T-helper 1 cell treated with Interleukin-12 subunit alpha and Interleukin-12 subunit beta and Interleukin-4 antibody, amounts not matched to agents 30 μg/mL and 1 μg/mL, for 36 hours (primary cell): ENCODE data around the gene SFI1.

Source experiments
- H3K27ac Mint-ChIP-seq: one replicate; pipeline ENCODE4 v1.8.0; 2021; ENCODE audit warnings: mild to moderate bottlenecking, mixed read lengths
- H3K27me3 Mint-ChIP-seq: one replicate; pipeline ENCODE4 v1.8.0; 2021; ENCODE audit warnings: low read depth, mixed read lengths
- H3K36me3 Mint-ChIP-seq: one replicate; pipeline ENCODE4 v1.8.0; 2021; ENCODE audit warnings: low read depth, mixed read lengths
- H3K4me1 Mint-ChIP-seq: one replicate; pipeline ENCODE4 v1.8.0; 2021; ENCODE audit warnings: low read depth, mixed read lengths
- H3K4me3 Mint-ChIP-seq: one replicate; pipeline ENCODE4 v1.8.0; 2021; ENCODE audit warnings: mild to moderate bottlenecking, moderate library complexity, mixed read lengths
- H3K9me3 Mint-ChIP-seq: one replicate; pipeline ENCODE4 v1.8.0; 2021; ENCODE audit warnings: mixed read lengths

Gene SFI1

GRCh38 chr22:31618057-31618456 is 121.7 kb downstream of the SFI1 start:
- Mint-ChIP-seq H3K36me3 (peaks cover 25% of the 10 kb centered on the region), H3K4me1 (peaks cover 13% of the 10 kb centered on the region), H3K9me3 (no peaks in the 10 kb centered on the region), H3K4me3 (no peak overlapping the region), H3K27ac (no peak overlapping the region), H3K27me3 (no peaks in the 10 kb centered on the region)

DNA sequence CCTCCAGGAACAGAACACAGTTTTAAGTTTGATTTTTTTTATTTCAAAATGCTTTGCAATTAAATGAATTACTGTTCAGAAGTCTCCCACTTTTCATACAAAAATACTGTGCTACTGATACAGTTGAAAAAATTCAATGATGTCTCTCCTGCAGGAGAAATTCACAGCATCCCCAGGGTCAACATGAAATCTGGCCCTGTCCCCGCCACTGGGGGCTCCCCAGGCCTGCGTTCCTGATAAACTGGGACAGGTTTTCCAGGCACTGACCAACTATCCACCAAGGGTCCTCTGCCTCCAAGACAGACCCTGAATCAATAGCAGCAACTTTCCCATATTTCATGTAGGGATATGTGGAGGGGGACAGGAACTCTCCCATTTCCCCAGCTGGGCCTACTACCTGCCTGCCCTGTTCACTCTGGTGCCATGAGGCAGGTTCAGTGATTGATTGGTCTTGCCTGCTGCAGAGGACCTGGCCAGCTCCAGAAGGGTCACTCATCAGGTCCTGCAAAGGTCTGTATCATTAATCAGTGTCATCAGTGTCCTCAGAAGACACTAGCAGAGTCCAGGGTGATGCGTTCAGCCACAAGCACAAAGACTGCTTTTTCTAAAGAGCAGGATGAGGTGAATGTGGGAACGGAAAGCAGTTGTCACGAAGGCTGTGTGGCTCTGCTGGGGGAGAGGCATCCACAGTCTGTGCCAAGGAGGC is 122.3 kb downstream of the SFI1 start:
- Mint-ChIP-seq H3K4me3 (no peak overlapping the region), H3K4me1 (peaks cover 13% of the 10 kb centered on the region), H3K9me3 (no peaks in the 10 kb centered on the region), H3K27ac (peak overlapping the region; percentile 20), H3K36me3 (peaks cover 25% of the 10 kb centered on the region), H3K27me3 (no peaks in the 10 kb centered on the region)

DNA sequence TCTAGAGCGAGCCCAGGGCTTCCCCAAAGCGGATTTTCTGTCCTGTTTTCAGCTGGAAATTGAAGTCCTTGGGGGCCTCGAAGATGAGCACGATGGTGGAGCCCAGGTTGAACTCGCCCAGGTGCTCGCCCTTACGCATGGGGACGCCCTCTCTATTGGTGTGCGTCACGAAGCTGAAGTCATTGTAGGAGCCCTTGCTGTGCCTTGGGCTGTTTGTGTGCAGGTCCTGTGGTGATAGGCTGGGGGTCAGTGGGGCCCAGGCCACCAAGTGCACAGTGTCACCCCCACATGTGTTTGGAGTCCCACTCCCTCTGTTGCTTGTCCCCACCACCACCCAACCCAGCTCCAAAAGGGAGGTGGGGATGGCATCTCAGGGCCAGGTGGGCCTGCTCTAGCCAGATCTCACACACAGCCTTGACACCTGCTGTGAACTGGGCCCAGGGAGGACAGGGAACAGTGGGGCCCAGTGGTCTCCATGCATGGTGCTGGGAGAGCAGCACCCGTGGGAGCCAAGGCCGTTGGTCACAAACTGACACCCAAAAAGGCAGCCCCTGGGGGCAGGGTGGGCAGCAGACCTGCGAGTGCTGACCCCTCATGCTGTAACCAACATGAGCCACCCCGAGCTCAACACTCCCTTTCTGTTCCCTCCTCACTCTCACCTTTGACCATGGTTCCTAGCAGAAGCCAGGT is 123.4 kb downstream of the SFI1 start:
- Mint-ChIP-seq H3K4me1 (peaks cover 13% of the 10 kb centered on the region), H3K27ac (no peak overlapping the region), H3K36me3 (peaks cover 23% of the 10 kb centered on the region), H3K27me3 (no peaks in the 10 kb centered on the region), H3K4me3 (no peak overlapping the region), H3K9me3 (no peaks in the 10 kb centered on the region)

DNA sequence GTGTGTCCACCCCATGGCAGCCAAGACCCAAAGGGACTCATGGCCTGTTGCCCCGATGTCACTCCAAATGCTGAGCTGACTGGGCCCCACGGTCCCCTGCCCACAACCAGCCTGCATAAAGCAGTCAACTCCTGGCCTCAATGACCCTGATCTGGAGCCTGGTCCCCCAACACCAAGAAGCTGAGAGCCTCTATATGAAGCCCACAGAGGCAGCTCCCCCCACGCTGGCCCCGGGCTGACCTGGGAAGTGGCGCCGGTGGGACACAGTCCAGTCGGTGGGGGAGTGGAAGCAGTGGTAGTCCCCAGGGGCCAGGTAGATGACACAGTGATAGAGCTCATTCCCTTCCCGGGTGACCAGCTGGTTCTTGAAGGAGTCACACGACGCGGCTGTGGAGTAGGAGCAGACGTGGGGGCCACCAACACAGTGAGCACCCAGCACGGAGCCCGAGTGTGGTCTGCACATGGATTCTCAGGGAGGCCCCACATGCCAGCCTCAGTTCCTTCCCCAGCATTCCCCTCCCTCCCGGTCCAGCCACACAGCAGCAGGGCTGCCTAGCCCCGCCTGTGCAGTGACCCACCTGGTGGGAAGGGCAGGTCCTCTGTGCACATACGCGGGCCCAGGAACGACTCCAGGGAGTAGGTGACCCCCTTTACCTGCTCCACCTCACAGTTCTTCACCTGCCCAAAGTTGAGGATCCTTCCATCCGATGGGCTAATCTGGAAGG is 124.6 kb downstream of the SFI1 start:
- H3K4me1 Mint-ChIP-seq = peaks cover 4% of the 10 kb centered on the region
- no peaks in the 10 kb centered on the region for H3K27me3 Mint-ChIP-seq
- H3K4me3 Mint-ChIP-seq = no peak overlapping the region
- H3K9me3 Mint-ChIP-seq = no peaks in the 10 kb centered on the region
- no peak overlapping the region for H3K27ac Mint-ChIP-seq
- H3K36me3 Mint-ChIP-seq = peaks cover 18% of the 10 kb centered on the region

DNA sequence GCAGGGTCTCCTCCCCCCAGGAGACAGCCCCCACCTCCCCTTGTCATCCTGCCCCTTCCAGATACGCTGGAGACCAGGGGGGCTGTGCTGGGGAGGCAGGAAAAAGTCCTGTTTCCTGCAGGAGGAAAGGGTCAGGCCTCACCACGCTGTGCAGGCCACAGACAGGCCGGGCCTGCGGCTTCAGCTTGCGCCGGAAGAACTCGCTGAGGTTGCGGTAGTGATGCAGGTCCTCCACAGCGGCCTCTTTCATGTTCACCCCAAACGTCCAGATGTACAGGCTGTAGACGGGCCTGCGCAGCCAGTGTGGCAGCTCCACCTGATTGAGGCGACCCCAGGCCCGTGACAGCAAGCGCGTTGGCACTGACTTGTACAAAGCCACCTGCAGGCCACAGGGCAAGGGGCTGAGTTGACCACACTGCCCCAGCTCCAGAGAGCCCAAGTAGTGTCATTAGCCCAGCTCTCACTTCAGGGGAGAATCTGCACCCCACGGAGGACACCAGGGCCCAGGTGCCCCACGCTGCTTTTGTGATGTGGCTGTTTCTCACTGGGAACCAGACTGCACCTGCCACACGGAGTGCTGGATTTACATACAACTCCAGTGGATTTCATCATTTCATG is 125.3 kb downstream of the SFI1 start:
- no peak overlapping the region for H3K27ac Mint-ChIP-seq
- peaks cover 2% of the 10 kb centered on the region for H3K4me1 Mint-ChIP-seq
- no peaks in the 10 kb centered on the region for H3K9me3 Mint-ChIP-seq
- no peak overlapping the region for H3K4me3 Mint-ChIP-seq
- no peaks in the 10 kb centered on the region for H3K27me3 Mint-ChIP-seq
- peaks cover 15% of the 10 kb centered on the region for H3K36me3 Mint-ChIP-seq

DNA sequence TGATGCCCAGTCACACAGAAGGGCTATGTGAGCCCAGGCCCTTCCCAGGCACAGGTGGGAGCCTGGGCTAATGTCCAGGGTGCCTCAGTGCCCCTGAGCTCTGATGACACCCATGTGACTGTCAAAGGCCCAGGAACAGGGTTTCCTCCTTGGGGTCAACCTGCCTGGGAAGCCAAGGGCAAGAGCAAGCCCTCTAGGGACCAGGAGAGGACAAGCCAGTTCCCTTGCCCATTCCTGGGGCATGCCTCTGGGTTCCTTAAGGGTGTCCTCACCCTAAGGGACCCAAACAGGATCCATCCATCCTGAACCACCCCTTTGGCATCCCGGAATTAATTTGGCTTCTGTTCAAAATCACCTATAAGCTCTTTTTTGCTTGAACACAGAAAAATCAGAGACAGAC is 126.6 kb downstream of the SFI1 start:
- Mint-ChIP-seq H3K4me1 (peaks cover 2% of the 10 kb centered on the region), H3K27me3 (no peaks in the 10 kb centered on the region), H3K27ac (peak overlapping the region; percentile 49), H3K4me3 (no peak overlapping the region), H3K36me3 (peaks cover 15% of the 10 kb centered on the region), H3K9me3 (no peaks in the 10 kb centered on the region)

DNA sequence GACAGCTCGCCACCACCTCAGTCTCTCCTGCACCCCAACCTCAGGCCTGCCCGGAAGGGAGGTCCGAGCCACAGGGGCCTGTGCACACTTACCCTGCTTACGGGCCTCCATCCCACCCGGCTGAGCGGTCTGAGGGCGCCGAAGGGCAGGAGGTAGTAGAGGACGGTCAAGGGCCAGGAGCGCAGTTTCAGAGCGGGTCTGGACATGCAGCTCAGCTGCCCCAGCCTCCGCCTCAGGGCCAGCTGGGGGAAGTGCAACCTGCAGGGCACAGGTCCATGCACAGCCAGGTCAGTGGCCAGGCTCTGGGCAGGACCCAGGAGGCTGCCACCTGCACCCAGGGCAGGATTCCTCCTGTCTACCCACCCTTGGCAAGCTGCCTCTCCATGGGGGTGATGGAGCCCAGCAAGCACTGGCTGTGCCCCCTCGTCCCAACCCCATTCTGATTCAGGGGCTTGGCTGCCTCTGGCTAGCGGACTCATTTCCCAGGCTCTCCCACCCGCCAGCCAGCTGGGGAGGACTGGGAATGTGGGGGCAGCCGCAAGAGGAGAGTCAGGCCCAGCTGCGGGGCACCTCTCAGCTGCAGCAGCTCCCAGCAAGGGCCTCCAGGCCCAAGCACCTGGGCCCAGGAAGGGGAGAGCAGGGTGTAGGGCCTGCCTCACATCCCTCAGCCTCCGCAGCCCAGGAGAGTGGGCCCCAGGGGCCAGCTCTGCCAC is 127.4 kb downstream of the SFI1 start:
- no peaks in the 10 kb centered on the region for H3K9me3 Mint-ChIP-seq
- H3K27me3 Mint-ChIP-seq = no peaks in the 10 kb centered on the region
- H3K4me1 Mint-ChIP-seq = peaks cover 5% of the 10 kb centered on the region
- H3K27ac Mint-ChIP-seq = peak overlapping the region; percentile 49
- peaks cover 13% of the 10 kb centered on the region for H3K36me3 Mint-ChIP-seq
- no peak overlapping the region for H3K4me3 Mint-ChIP-seq

DNA sequence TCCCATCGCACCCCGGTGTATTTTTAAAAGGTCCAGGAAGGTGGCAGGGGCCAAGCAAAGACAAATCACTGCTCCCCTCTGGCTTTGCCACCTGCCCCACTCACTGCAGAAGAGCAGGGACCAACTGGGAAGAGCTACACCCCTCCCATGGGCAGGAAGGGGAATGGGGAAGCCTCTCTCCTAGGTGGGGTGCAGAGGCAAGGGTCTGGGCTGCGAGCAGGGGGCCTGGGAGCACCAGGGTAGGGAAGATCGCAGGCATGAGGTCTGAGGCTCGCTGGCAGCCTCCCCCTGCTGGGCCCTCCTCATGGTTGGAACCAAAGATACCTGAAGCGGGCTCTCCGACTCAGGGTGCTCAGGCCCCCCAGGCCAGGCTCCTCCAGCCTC is 128.9 kb downstream of the SFI1 start:
- H3K27ac Mint-ChIP-seq = no peak overlapping the region
- no peaks in the 10 kb centered on the region for H3K9me3 Mint-ChIP-seq
- H3K27me3 Mint-ChIP-seq = no peaks in the 10 kb centered on the region
- peaks cover 13% of the 10 kb centered on the region for H3K4me1 Mint-ChIP-seq
- H3K4me3 Mint-ChIP-seq = no peak overlapping the region
- H3K36me3 Mint-ChIP-seq = peaks cover 4% of the 10 kb centered on the region

DNA sequence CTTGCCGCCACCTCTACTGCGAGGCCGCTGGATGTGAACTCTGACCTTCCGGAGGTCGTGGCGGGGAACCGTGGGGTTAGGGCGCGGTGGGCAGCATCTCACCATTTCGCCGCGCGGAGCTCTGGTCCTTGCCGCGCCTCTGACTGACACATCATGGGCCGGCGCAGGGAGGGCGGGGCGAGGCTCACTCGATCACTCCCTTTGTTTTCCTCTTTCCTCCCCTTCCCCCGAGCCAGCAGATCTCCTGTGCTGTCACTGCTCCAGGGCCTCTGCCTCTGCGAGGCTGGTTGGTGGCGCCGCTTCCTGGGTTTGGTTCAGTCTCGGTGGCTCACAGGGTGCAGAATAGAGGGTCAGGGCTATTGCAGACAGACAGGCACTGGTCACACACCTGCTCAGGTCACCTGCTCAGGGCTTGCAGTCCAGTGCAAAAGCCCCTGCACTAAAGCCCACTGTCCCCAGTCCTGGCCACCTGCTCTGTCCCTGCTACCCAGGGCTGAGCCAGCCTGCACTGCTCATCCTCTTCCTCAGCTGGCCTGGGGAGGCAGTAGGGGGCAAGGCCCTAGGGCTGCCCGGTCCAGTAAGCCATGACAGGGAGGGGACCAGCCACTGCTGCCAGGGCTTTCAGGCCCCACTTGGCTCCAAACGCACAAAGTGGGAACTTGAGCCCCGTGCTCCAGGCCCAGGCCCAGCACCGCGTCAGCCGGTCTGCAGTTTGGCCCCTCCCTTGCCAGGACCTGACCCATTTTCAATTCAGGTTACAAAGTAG is 129.5 kb downstream of the SFI1 start:
- Mint-ChIP-seq H3K4me3 (no peak overlapping the region), H3K27ac (peak overlapping the region; percentile 70), H3K27me3 (no peaks in the 10 kb centered on the region), H3K36me3 (peaks cover 3% of the 10 kb centered on the region), H3K9me3 (no peaks in the 10 kb centered on the region), H3K4me1 (peaks cover 13% of the 10 kb centered on the region)

DNA sequence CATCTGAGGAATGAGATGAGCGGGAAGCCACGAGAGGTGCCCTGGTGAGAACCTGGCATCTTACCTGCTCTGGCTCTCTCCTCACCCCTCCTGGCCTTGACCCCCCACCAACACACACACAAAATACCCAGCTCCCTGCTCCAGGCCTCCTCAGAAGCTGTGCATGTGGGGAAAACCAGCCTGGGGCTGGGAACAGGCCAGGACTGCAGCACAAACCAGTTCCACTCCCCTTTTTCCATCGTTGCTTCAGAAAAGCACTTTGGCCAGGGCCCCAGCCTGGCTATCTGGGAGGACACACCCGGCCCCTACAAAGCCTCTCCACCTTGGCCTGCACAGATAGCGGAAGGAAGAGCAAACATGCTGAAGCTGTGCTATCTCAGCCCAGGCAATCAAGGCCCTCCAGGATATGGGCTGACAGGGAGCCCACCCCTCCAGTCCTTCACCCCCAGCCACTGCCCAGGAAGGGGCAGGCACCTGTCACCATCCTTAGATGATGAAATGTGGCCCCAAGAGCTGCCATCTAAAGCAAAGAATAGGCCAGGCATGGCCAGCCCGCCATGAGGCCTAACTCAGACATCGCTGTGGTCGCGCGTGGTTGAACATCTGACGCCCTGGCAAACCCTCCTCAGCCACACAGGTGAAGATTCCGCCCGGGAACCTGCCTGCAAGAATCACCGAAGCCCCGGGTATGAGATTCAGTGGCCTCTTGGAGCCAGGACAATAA is 130.3 kb downstream of the SFI1 start:
- Mint-ChIP-seq H3K27me3 (no peaks in the 10 kb centered on the region), H3K36me3 (peaks cover 3% of the 10 kb centered on the region), H3K4me3 (no peak overlapping the region), H3K27ac (no peak overlapping the region), H3K4me1 (peaks cover 19% of the 10 kb centered on the region), H3K9me3 (no peaks in the 10 kb centered on the region)

- H3K36me3 Mint-ChIP-seq = peaks cover 3% of the 10 kb centered on the region
- H3K27ac Mint-ChIP-seq = no peak overlapping the region
- H3K9me3 Mint-ChIP-seq = no peaks in the 10 kb centered on the region
- H3K27me3 Mint-ChIP-seq = no peaks in the 10 kb centered on the region
- no peak overlapping the region for H3K4me3 Mint-ChIP-seq
- H3K4me1 Mint-ChIP-seq = peaks cover 22% of the 10 kb centered on the region
Measured at GRCh38 chr22:31627223-31627731, 130.9 kb downstream of the SFI1 start.

DNA sequence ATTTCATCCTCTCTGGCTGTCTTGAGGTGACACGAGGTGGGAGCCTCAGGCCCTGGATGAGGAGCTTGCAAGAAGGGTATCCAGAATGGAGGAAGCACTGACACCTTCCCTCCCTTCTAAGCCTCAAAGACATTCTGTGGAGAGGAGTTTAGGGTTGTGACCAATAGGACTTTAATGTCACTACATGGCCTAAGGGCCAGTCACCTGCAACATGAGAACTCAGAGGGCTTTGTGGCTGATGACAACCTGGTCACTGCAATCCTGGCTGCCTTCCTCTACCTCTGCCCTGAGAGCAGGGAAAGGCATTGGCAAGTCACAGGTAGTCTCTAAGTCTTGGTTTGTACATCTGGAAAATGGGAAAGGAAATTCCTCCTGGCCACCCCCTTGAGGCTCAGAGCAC is 132.0 kb downstream of the SFI1 start:
- H3K27ac Mint-ChIP-seq = peak overlapping the region; percentile 76
- H3K4me1 Mint-ChIP-seq = peaks cover 22% of the 10 kb centered on the region
- no peak overlapping the region for H3K4me3 Mint-ChIP-seq
- no peaks in the 10 kb centered on the region for H3K27me3 Mint-ChIP-seq
- H3K9me3 Mint-ChIP-seq = no peaks in the 10 kb centered on the region
- H3K36me3 Mint-ChIP-seq = peaks cover 3% of the 10 kb centered on the region
